ENCODE data around the gene SYCP3. TPM values are rescaled to one million over a fixed set of nuclear protein-coding genes. Genes with fewer than 3 reads are reported as not detected.

Gene SYCP3
- total RNA-seq, 1 donor from 2014 or later: not detected

GRCh38 chr12:101680240-101680639 is 59.0 kb downstream of the SYCP3 start:
- Histone ChIP-seq H2AFZ (ENCODE audit: low read depth, low read length) (no peak overlapping the region), H3K4me2 (ENCODE audit: low read length) (no peak overlapping the region), H3K36me3 (ENCODE audit: insufficient read depth, low read length) (no peaks in the 10 kb centered on the region), H3K4me3 (ENCODE audit: insufficient read depth, low read depth, low read length) (no peak overlapping the region), H3K4me1 (ENCODE audit: insufficient read depth, low read length) (no peaks in the 10 kb centered on the region), H3K9ac (ENCODE audit: low read length) (no peak overlapping the region), H3K79me2 (ENCODE audit: insufficient read depth, low read length) (no peaks in the 10 kb centered on the region), H3K27me3 (ENCODE audit: insufficient read depth, low read length) (no peaks in the 10 kb centered on the region), H3K9me3 (ENCODE audit: insufficient read depth, low read depth, low read length) (no peaks in the 10 kb centered on the region), H3K27ac (ENCODE audit: low read depth, low read length) (no peak overlapping the region), H4K20me1 (ENCODE audit: insufficient read depth, low read length) (no peaks in the 10 kb centered on the region)
- no peaks in the 10 kb centered on the region for H3K9me3 Mint-ChIP-seq (ENCODE audit: unreplicated experiment)
- H3K36me3 Mint-ChIP-seq (ENCODE audit: low read depth, unreplicated experiment): no peaks in the 10 kb centered on the region
- H3K4me3 Mint-ChIP-seq (ENCODE audit: unreplicated experiment): no peak overlapping the region
- TF ChIP-seq CTCF (IDR thresholded peaks at IDR 0.05; ENCODE audit: insufficient read depth, low read depth, low read length) (no peak), EZH2 (IDR thresholded peaks at IDR 0.05; ENCODE audit: insufficient read depth, low read length) (no peak)
- FAIRE-seq (no peak), DNase-seq (ENCODE audit: low read depth) (no peak)
- H3K27ac Mint-ChIP-seq (ENCODE audit: unreplicated experiment): no peak overlapping the region
- peaks cover 1% of the 10 kb centered on the region for H3K27me3 Mint-ChIP-seq (ENCODE audit: low read depth, unreplicated experiment)
- peaks cover 3% of the 10 kb centered on the region for H3K4me1 Mint-ChIP-seq (ENCODE audit: low read depth, unreplicated experiment)

Other genes with a start within 250 kb of the SYCP3 start
- 0.31 TPM in 1 of 2 replicates, not detected in the other for gene MYBPC1, start 144.5 kb downstream of the SYCP3 start, total RNA-seq
- gene CHPT1, start 41.8 kb downstream of the SYCP3 start, total RNA-seq: 22.2 TPM in 2 replicates
- gene GNPTAB, start 91.5 kb upstream of the SYCP3 start, total RNA-seq: 43.7 and 43.8 TPM in 2 replicates
- gene DRAM1, start 138.1 kb upstream of the SYCP3 start, total RNA-seq: 18.0 and 20.4 TPM in 2 replicates

All from astrocyte (in vitro differentiated cells and primary cell).